GM12878 (cell line): ENCODE results near the gene COL5A1. TPM values are rescaled to one million over a fixed set of nuclear protein-coding genes. Genes with fewer than 3 reads are reported as not detected.

Experiments used
- ATAC-seq: fragments of 200-7000 bp; cut with Tn5 transposase; 3 replicates; pipeline ENCODE4 v1.9.1; 2020; ENCODE audit warnings: mild to moderate bottlenecking, moderate library complexity
- BruUV-seq: library from RNA; stranded (reverse); fragments of 400-500 nt; replicated peaks from 2 replicates; lab custom pipeline; 2021; lab: Mats Ljungman, UMichigan
- CTCF ChIA-PET: fragments of 300-600 bp; sonication (Branson Sonifier 250); formaldehyde crosslinking; extraction: SDS; loops from one replicate; lab custom pipeline; 2021; ENCODE audit warnings: inconsistent platforms; lab: Yijun Ruan, JAX
- POLR2A ChIA-PET: fragments of 350-600 bp; formaldehyde crosslinking; extraction: SDS; loops from one replicate; lab custom pipeline; 2021; ENCODE audit warnings: inconsistent platforms; lab: Charles Lee
- RAD21 ChIA-PET: fragments of 300-600 bp; sonication (Branson Sonifier 250); formaldehyde crosslinking; loops from one replicate; lab custom pipeline; 2023; ENCODE audit warnings: antibody characterized with exemption; ENCODE audit not compliant: unreplicated experiment; lab: Charles Lee
- SMC1A ChIA-PET: fragments of 300-600 bp; sonication (Branson Sonifier 250); formaldehyde crosslinking; loops from one replicate; lab custom pipeline; 2023; ENCODE audit not compliant: unreplicated experiment, uncharacterized antibody; lab: Charles Lee
- DNase-seq: peaks from one replicate; pipeline ENCODE4 v3.0.0-alpha.2; 2011; ENCODE audit warnings: low read depth, low spot score
- FAIRE-seq: peaks from 3 replicates; lab custom pipeline; 2011; peaks lifted over from hg19 to GRCh38; lab: Jason Lieb, UNC
- H2AFZ ChIP-seq: 2 replicates; pipeline ENCODE4 v1.6.0; 2011; ENCODE audit warnings: low read depth, low read length, control low read depth; ENCODE audit not compliant: control insufficient read depth
- H3K27ac ChIP-seq: 2 replicates; pipeline ENCODE4 v1.5.1; 2011; ENCODE audit warnings: control low read depth; ENCODE audit not compliant: control insufficient read depth, insufficient read depth
- H3K27me3 ChIP-seq, 2 experiments: replicated peaks in 1 of 2; 2 replicates each; pipeline versions ENCODE4 v1.6.0 to v1.6.1; 2011; ENCODE audit warnings: low read length in 1 of 2; ENCODE audit not compliant: control insufficient read depth in 2 of 2, insufficient read depth in 2 of 2
- H3K36me3 ChIP-seq, 2 experiments: 2 replicates each; pipeline ENCODE4 v1.5.1; 2011; ENCODE audit warnings: low read length in 1 of 2; ENCODE audit not compliant: control insufficient read depth in 2 of 2, insufficient read depth in 2 of 2
- H3K4me1 ChIP-seq: 2 replicates; pipeline ENCODE4 v1.6.1; 2011; ENCODE audit warnings: mild to moderate bottlenecking, low read length, moderate library complexity, mixed read lengths; ENCODE audit not compliant: control insufficient read depth, insufficient read depth
- H3K4me2 ChIP-seq: 2 replicates; pipeline ENCODE4 v1.6.0; 2011; ENCODE audit warnings: control low read depth; ENCODE audit not compliant: control insufficient read depth, insufficient read depth
- H3K4me3 ChIP-seq: fragments of 200-600 bp; sonication (generic); 2 replicates; pipeline ENCODE4 v1.5.1; 2016
- H3K79me2 ChIP-seq: 2 replicates; pipeline ENCODE4 v1.6.0; 2011; ENCODE audit warnings: low read length; ENCODE audit not compliant: control insufficient read depth, insufficient read depth
- H3K9ac ChIP-seq: 2 replicates; pipeline ENCODE4 v1.8.0; 2011; ENCODE audit warnings: low read length, control low read depth, mixed read lengths; ENCODE audit not compliant: control insufficient read depth, insufficient read depth
- H3K9me3 ChIP-seq: replicated peaks from 3 replicates; pipeline ENCODE4 v1.5.1; 2011; ENCODE audit warnings: mild to moderate bottlenecking, low read length; ENCODE audit not compliant: control insufficient read depth, insufficient read depth
- H4K20me1 ChIP-seq: 2 replicates; pipeline ENCODE4 v1.6.0; 2011; ENCODE audit not compliant: control insufficient read depth, insufficient read depth
- BCL11A ChIP-seq: IDR thresholded peaks from 2 replicates; pipeline ENCODE4 v1.6.1; 2011; ENCODE audit warnings: low read depth, low read length
- BHLHE40 ChIP-seq, 2 experiments: fragments of 450-650 bp in 1 of 2; IDR thresholded peaks; 2 replicates each; pipeline ENCODE4 v1.6.1; 2011 to 2017; ENCODE audit warnings: low read depth in 2 of 2, borderline replicate concordance in 1 of 2, improper control_type of control experiment in 1 of 2, low read length in 1 of 2, mild to moderate bottlenecking in 1 of 2
- CEBPB ChIP-seq, 2 experiments: fragments of 150-350 bp in 1 of 2; IDR thresholded peaks; 2 replicates each; pipeline ENCODE4 v1.6.1; 2012 to 2014; ENCODE audit warnings: low read depth in 2 of 2, low read length in 2 of 2, borderline replicate concordance in 1 of 2, inconsistent platforms in 1 of 2
- CHD4 ChIP-seq: fragments of 200-600 bp; sonication (generic); IDR thresholded peaks from 2 replicates; pipeline ENCODE4 v1.6.1; 2016; ENCODE audit warnings: mild to moderate bottlenecking
- FOS ChIP-seq: IDR thresholded peaks from 3 replicates; pipeline ENCODE4 v1.6.1; 2011; ENCODE audit warnings: borderline replicate concordance; ENCODE audit not compliant: insufficient read length; ENCODE audit errors: extremely low read depth
- MEF2B ChIP-seq: fragments of 450-650 bp; IDR thresholded peaks from 2 replicates; pipeline ENCODE4 v1.6.1; 2018; ENCODE audit warnings: mild to moderate bottlenecking, moderate library complexity; ENCODE audit not compliant: partially characterized antibody, poor library complexity, severe bottlenecking
- MYC ChIP-seq: IDR thresholded peaks from 2 replicates; pipeline ENCODE4 v1.6.1; 2011; ENCODE audit warnings: mild to moderate bottlenecking, low read length, moderate library complexity, inconsistent platforms; ENCODE audit not compliant: insufficient read depth, insufficient replicate concordance, insufficient read length, severe bottlenecking
- RFX5 ChIP-seq: IDR thresholded peaks from 2 replicates; pipeline ENCODE4 v1.6.1; 2011; ENCODE audit warnings: low read depth, low read length, improper control_type of control experiment
- SIN3A ChIP-seq: IDR thresholded peaks from 2 replicates; pipeline ENCODE4 v1.6.1; 2012; ENCODE audit warnings: low read depth, low read length, improper control_type of control experiment
- SMAD1 ChIP-seq: fragments of 450-650 bp; IDR thresholded peaks from 2 replicates; pipeline ENCODE4 v1.6.1; 2018; ENCODE audit warnings: mild to moderate bottlenecking, low read depth; ENCODE audit not compliant: partially characterized antibody
- WGBS: methylation state at CpG from one replicate; pipeline ENCODE4 v1.1.6; 2016; ENCODE audit warnings: low lambda C conversion rate; ENCODE audit not compliant: insufficient replicate concordance, insufficient coverage; ENCODE audit errors: missing lambda C conversion rate; 5-methylcytosine and 5-hydroxymethylcytosine counted together
- in situ Hi-C: fragments of 300-500 bp; cut with MboI; formaldehyde crosslinking; loops from 9 replicates; pipeline ENCODE4 v1.14.3; 2018; ENCODE audit warnings: mixed read lengths
- intact Hi-C: fragments of 100-400 bp; cut with micrococcal nuclease; formaldehyde crosslinking; loops from one replicate; pipeline ENCODE4 v1.14.2; 2022; ENCODE audit not compliant: unreplicated experiment
- polyA plus RNA-seq, 11 experiments: library from polyadenylated mRNA; depleted of rRNA in 4 of 11; unstranded in 6 of 11; stranded (reverse) in 5 of 11; fragments of >200 nt; fragmentation: Nextera tagmentation in 4 of 11; fragmentation: Illumina TruSeq in 1 of 11; extraction: Ambion mirVana in 4 of 11; extraction: Trizol in 1 of 11; gene quantifications; 1 replicate in 1 of 11; 2 replicates in 10 of 11; pipeline versions ENCODE4 v1.2.1 to v1.2.3, GENCODE V29; 2011 to 2016; ENCODE audit warnings: inconsistent platforms in 2 of 11, missing spikeins in 2 of 11, low read depth in 1 of 11
- total RNA-seq, 4 experiments: library from RNA; depleted of rRNA in 3 of 4; stranded (reverse); fragments of >200 nt in 3 of 4; fragmentation: Illumina TruSeq in 1 of 4; extraction: Trizol in 1 of 4; gene quantifications; 2 replicates each; pipeline versions ENCODE4 v1.2.1 to v1.2.3, GENCODE V29; 2013 to 2021
- TF ChIP-seq, protein P1 (sequence below): fragments of 450-650 bp; IDR thresholded peaks from 2 replicates; pipeline ENCODE4 v1.6.1; 2017; ENCODE audit warnings: borderline replicate concordance

Gene COL5A1
- total and polyA plus RNA-seq, 10 of the 15 experiments (the other 5 are each of a cell fraction or from before 2014, with no cell fraction given), result under 0.01 to 0.15 (median 0.13) TPM; not detected in 4

DNA sequence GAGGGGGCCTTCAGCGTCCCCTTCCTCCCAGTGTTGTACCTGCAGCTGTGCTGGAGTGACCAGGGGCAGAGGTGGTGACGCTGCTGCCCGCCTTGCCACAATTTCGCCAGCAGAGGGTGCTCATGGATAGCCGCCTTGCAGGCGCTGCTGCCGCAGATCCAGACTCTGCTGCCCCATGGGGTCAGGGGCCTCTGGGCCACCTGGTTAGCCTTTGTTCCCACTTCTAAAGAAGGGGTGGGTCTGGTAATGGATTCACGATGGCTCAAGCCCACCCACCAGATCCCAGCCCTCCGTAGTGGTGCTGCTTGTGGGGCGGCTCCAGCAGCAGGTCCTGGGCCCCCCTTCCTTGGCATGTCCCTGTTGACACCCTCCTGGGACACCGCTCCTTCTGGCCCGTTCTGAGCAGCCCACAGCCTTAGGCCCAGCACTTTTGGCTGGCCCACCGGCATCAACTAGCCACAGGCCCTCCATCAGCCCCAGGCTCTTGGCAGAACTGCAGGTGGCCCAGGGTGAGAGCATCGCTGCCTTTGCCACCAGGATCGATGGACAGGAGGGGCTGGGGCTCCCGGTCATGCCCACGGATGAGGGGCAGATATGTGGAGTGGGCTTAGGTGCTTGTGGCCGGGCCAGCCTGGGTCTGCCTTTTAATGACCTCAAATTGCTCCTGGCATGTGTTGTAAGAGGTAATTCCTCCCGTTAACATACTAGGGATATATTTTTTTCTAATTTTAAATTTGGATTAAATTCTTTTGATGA, 57.2 kb downstream of the COL5A1 start (continued):
- TF ChIP-seq FOS (no peak), RFX5 (no peak)
- TF ChIP-seq, all 136 proteins: peak for 7

- Histone ChIP-seq H3K4me1 (no peaks in the 10 kb centered on the region), H3K27ac (no peak overlapping the region), H3K9ac (no peak overlapping the region), H3K9me3 (no peaks in the 10 kb centered on the region), H3K4me3 (no peak overlapping the region), H4K20me1 (no peaks in the 10 kb centered on the region), H3K36me3 (no peaks in the 10 kb centered on the region), H3K79me2 (no peaks in the 10 kb centered on the region), H3K4me2 (no peak overlapping the region), H3K27me3 (no peaks in the 10 kb centered on the region; a peak in 1 of 4 replicates), H2AFZ (no peak overlapping the region)
- ChIA-PET RAD21 (interaction anchor here (0.5 to 0.6 kb wide), 2 partner anchors 159 to 726 kb away, joined by 3 to 4 read pairs; no protein-coding TSS in a partner anchor), POLR2A (no interaction called here), SMC1A (no interaction called here), CTCF (interaction anchor here (2.4 kb wide), 1 partner anchor 284 kb away, joined by 8 read pairs; no protein-coding TSS in a partner anchor)
- DNase-seq (no peak), ATAC-seq (no peak), FAIRE-seq (no peak)
- WGBS, result 10% methylated on average over 5 of the region's 6 CpGs
- no TSS peak for BruUV-seq
- in situ Hi-C loops (loop anchor here (5.0 to 10.0 kb wide), 2 partner anchors 283 to 645 kb away; no protein-coding TSS in a partner anchor), intact Hi-C loops (loop anchor here (5.0 kb wide), 1 partner anchor 283 kb away; no protein-coding TSS in a partner anchor)
- no peak for TF ChIP-seq BCL11A
- TF ChIP-seq SIN3A, result no peak
- TF ChIP-seq, protein P1, sequence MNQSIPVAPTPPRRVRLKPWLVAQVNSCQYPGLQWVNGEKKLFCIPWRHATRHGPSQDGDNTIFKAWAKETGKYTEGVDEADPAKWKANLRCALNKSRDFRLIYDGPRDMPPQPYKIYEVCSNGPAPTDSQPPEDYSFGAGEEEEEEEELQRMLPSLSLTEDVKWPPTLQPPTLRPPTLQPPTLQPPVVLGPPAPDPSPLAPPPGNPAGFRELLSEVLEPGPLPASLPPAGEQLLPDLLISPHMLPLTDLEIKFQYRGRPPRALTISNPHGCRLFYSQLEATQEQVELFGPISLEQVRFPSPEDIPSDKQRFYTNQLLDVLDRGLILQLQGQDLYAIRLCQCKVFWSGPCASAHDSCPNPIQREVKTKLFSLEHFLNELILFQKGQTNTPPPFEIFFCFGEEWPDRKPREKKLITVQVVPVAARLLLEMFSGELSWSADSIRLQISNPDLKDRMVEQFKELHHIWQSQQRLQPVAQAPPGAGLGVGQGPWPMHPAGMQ, result no peak
- TF ChIP-seq CEBPB (IDR thresholded peaks at IDR 0.05; ENCODE audit: borderline replicate concordance in 1 of 2, low read depth in 2 of 2, low read length in 2 of 2), result no peak
- no peak for TF ChIP-seq MEF2B
- TF ChIP-seq BHLHE40 (IDR thresholded peaks at IDR 0.05; ENCODE audit: borderline replicate concordance in 1 of 2, low read depth in 2 of 2, low read length in 1 of 2), result no peak
- TF ChIP-seq SMAD1, result no peak
- no peak for TF ChIP-seq CHD4
- TF ChIP-seq MYC, result no peak
- TF ChIP-seq, all 136 proteins: peak for 0
These were observed 57.7 kb downstream of the COL5A1 start for GRCh38 chr9:134699343-134699740.
